Measurements from ENCODE around the gene ERC2.

DNA sequence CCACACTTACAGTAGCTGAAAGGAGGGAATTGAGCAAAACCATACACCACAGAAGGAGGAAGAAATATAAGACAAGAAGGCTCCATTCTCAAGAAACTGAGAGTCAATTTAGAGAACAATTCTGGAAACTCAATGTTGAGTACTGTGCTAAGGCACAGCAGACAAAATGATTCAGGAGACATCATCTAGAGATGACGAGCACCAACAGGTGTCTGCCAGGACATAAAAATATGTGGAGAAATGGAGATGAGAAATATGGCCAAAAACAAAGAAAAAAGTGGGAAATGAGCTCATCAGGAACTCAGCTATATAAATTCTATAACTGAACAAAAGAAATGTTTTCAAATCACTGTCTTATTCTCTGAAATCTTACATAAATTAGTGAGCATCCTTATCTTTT is 343.7 kb downstream of the ERC2 start:
- no peak for TF ChIP-seq EZH2 (IDR thresholded peaks at IDR 0.05; ENCODE audit: borderline replicate concordance, low read length)
- TF ChIP-seq, protein P1, sequence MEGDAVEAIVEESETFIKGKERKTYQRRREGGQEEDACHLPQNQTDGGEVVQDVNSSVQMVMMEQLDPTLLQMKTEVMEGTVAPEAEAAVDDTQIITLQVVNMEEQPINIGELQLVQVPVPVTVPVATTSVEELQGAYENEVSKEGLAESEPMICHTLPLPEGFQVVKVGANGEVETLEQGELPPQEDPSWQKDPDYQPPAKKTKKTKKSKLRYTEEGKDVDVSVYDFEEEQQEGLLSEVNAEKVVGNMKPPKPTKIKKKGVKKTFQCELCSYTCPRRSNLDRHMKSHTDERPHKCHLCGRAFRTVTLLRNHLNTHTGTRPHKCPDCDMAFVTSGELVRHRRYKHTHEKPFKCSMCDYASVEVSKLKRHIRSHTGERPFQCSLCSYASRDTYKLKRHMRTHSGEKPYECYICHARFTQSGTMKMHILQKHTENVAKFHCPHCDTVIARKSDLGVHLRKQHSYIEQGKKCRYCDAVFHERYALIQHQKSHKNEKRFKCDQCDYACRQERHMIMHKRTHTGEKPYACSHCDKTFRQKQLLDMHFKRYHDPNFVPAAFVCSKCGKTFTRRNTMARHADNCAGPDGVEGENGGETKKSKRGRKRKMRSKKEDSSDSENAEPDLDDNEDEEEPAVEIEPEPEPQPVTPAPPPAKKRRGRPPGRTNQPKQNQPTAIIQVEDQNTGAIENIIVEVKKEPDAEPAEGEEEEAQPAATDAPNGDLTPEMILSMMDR (conservative IDR thresholded peaks at IDR 0.05 in 1 of 2, IDR thresholded peaks at IDR 0.05 in 1 of 2; ENCODE audit: extremely low read depth in 1 of 2, insufficient read depth in 1 of 2, low read depth in 1 of 2, low read length in 2 of 2): no peak

Data from mammary epithelial cell (primary cell).